HG03045 (cell line): Measurements from ENCODE around the gene LBX2.
"Not testable (repeated sequence)": the region's sequence is repeated elsewhere in the genome, so short reads cannot be mapped to it uniquely, and the experiment has no call there.

Experiments used
- ATAC-seq: cut with Tn5 transposase; IDR thresholded peaks from one replicate; pipeline ENCODE4 v1.9.1; 2021; ENCODE audit warnings: mild to moderate bottlenecking, moderate library complexity; ENCODE audit not compliant: unreplicated experiment

The LBX2 gene

DNA sequence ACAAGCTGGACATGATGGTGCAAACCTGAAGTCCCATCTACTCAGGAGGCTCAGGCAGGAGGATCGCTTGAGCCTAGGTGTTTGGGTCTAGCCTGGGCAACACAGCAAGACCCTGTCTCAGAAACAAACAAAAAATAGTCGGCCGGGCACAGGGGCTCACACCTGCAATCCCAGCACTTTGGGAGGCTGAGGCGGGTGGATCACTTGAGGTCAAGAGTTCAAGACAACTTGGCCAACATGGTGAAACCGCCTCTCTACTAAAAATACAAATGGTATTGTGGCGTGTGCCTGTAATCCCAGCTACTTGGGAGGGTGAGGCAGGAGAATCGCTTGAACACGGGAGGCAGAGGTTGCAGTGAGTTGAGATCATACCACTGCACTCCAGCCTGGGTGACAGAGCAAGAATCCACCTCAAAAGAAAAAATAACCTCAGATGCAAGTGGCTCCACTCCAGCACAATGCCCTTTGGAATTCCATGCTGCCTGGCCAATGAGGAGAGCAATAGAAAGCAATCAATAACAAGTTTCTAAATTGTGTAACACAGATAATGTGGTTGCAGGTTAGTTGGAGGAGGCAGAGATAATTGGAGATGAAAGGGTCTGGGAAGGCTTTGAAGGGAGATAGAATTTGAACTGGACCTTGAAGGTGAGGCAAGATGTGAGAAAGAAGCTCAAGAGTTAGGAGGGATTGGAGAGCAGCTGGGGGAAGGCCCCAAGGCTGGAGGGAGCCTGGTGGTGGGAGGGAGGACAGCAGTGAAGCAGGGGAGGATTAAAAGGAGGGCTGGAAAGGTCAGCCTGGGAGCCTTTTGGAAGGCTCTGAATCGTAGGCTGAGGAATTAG, 10.5 kb downstream of the LBX2 start:
- no peak for ATAC-seq

- no peak for ATAC-seq
These were observed 13.3 kb downstream of the LBX2 start for GRCh38 chr2:74486141-74486540.

GRCh38 chr2:74483675-74484164, 15.7 kb downstream of the LBX2 start:
- not testable (repeated sequence) for ATAC-seq

DNA sequence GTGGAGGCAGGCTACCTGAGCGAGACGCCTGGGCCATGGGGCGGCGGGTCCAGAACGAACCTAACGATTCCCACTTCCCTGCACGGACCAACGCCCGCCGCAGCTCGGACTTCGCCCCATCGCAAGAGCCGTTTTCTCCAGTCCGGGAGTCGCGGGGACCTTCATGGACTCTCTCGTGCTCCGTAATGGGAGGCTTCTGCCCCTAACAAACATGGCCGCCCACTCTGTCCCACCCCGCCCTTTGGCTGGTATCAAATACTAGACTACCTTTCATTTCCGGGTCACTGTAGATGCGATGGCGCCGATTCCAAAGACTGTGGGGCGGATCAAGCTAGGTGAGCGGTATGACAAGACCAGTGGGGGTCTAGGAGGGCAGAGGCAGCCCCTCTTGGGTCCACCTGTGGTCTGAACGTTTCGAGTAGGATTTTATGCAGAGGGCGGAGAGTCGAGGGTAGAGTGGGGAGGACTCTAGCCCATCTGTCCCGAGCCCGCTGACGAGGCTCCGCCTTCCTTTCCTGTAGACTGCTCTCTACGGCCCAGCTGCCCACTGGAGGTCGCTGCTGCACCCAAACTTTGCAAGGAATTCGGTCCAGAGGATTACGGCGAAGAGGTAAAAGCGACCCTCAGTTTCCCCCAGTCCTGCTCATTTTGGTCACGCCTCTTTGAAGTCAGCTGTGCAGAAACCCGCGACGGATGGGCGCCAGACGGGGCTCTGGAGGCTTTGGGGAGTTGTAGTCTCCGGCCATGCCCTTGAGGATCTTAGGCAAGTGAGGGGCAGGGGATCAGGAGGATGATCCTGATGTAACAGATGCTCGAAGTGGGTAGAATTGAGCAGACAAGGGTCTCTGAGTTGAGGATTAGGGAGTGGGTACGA, 16.4 kb downstream of the LBX2 start, which contains the start of the genes CCDC142 and TTC31:
TSS of gene CCDC142 (minus strand) at position 198 of the 874 bp plus-strand sequence. CDS start at position 37, 161 bp downstream.
TSS of gene TTC31 (plus strand) at position 281 of the 874 bp plus-strand sequence. CDS start at position 296, 15 bp downstream.
- peak; percentile 89 for ATAC-seq

GRCh38 chr2:74481961-74482800, 17.2 kb downstream of the LBX2 start:
- ATAC-seq: peak; percentile 38

DNA sequence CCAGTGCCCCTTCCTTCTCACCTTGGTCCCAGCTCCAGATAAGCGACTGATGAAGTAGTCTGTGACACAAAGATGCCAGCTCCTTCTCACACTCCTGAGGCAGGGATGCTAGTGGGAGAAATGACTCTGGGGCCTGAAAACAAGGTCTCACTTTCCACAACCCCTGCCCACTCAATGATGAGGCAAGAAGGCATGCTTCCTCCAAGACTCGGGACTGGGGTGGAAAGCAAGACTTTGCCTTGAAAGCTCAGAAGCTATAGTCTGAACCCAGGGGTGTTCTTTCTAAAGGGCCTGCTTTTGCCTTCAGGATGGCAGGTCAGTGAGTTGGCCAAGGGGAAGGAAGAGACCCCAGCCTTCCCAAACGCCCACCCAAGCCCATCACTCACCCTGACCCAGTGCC, 18.0 kb downstream of the LBX2 start:
- ATAC-seq: no peak

DNA sequence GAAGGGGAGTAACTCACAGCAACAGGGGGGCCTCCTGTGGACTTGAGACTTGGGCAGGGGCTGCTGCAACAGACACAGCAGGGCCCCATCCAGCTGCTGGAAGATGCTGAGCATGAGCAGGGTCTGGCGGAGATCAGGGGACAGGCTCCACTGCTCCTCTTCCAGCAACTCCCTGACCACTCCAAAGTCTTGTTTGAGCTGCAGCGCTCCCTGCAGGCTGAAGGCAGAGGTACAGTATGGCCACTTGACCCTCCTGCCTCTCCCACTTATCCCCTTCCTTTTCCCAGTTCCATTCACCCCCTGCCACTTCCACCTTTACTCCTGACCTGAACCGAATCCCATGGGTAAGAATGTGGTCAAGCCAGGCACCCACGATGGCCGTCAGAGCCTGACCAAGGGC, 24.5 kb downstream of the LBX2 start:
- no peak for ATAC-seq

DNA sequence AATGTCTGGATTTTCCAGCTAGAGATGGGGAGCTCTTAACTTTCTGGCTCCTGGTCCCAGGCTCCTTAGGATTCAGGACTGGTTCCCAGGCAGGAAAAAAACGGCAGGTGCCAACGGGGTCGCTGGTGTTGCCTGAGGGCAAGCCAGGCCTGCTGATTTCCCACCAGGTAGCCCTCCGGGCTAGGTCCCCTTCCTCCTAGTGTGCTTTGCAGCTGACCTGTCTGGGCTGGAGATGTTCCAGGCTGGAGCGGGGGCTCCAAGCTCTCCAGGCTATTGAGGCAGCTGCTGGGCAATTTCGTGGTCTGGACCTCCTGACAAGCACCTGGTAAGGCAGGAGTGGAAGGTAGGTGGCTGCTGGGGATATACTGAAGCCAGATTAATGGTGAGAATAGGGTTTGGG, 24.9 kb downstream of the LBX2 start:
- ATAC-seq: no peak

GRCh38 chr2:74472945-74473258, 26.5 kb downstream of the LBX2 start:
- ATAC-seq: no peak

DNA sequence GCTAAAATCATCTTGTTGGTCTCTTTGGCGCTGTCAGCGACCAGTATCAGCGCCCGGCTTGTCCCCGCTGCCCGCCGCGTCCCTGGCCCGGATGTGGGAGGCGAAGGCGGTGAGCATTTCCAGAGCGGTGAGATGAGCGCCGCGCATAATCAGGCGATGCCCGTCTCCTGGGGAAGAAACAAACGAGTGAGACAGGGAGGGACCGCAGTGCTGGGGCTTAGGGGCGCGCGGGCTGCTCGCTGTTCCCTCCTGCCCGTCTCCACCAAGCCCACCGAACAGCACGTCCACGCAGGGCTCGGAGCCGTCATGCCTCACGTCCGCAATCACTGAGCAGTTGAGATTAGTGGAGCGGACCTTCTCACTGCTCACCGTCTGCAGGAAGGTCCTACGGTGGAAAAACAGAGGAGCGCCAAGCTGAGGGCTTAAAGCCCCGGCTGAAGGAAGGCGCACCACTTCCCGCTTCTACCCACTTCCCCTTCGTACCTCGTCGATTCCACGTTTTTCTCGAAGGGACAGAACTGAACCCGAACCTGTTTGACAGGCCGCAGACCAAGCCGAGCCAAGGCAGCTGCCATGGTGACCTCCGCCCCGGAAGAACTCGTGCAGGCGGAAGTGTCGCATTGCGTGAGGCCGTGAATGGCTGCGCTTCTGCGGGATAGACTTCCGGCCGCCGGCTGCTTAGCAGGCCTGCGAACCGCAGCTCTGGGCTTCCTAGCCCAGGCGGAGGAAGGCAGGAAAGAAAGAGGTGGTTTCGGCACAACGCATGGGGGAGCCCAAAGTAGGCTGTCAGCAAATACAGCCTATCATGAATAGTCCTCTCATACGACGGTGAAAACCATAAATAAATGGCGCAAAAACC, 27.1 kb downstream of the LBX2 start, which contains the start of gene MRPL53:
TSS of gene MRPL53 (minus strand) at position 595 of the 859 bp plus-strand sequence. CDS start at position 575, 20 bp downstream.
- ATAC-seq: peak; percentile 89

DNA sequence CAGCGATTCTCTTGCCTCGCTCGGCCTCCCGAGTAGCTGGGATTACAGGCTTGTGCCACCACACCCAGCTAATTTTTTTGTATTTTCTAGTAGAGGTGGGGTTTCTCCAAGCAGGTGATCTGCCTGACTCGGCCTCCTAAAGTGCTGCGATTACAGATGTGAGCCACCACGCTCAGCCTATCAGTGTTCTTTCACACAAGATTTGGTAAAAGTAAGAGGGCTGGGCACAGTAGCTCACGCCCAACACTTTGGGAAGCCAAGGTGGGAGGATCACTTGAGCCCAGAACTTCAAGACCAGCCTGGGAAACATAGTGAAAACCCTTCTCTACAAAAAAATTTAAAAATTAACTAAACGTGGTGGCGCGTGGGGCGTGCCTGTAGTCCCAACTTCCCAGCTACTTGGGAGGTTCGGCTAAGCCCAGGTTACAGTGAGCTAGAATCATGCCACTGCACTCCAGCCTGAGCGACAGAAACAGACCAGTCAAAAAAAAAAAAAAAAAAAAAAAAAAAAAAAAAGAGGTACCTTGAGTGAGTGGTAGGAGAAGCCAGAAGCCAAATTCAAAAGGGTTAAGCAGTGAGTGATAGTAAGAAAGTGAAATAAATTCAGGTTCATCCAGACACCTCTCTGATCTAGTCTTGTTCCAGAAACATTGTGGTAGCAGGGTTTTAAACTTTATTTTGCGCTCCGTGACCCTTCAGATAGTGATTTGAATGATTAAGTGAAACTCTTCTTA, 27.9 kb downstream of the LBX2 start:
- no peak for ATAC-seq

- ATAC-seq: not testable (repeated sequence)
These were observed 28.7 kb downstream of the LBX2 start for GRCh38 chr2:74470742-74471141.

DNA sequence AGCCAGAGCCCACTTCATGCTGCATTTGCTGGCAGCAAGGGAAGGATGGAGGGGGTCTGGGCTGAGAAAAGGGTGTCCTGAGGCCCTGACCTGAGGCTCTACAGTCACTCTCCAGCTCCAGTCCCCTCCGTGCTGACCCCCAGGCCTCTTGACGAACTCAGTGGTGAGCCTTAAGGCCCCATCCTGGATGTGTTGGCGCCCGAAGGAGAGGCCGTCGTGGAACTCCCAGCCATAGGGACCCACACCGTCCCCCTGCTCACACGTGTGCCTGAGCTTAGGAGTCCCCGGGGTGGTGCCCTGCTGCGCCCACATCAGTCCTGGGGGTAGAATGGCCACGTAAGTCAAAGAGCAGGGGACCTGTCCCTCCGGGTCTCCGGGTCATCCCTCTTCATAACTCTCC, 35.0 kb downstream of the LBX2 start:
- ATAC-seq: no peak

GRCh38 chr2:74462786-74463105, 36.7 kb downstream of the LBX2 start:
- no peak for ATAC-seq

DNA sequence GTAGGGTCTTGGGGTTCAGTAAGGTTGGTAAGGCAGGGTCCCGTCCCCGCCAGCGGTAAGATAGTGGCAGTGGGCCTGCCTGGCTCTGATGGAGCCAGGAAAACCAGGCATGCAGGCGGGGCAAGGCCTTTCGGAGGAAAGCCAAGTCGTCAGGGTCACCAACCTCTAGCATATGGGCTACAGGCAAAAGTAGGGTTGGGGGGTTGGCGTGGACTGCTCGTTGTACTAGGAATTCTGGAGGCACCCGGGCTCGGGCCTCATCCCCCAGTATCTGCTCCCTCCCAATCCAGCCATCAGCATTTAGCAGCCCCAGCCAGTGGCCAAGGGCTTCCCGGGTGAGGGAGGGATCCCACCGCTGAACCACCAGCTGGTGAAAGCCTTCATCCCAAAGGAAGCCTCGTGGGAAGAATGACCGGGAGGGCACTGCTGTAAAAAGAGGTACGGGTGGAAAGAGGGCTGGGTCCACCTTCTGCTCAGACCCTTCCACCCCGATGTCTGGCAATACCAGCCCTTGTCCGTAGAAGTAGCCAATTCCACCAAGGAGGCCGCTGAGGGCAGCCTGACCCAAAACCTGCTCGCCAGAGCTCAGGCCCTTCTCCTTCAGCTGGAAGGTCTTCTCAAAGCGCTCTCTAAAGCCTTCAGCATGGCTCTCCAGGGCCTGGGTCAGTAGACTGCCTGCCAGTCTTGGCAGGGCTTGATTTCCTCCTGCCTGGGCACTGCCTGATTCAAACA, 37.2 kb downstream of the LBX2 start:
- ATAC-seq: no peak

DNA sequence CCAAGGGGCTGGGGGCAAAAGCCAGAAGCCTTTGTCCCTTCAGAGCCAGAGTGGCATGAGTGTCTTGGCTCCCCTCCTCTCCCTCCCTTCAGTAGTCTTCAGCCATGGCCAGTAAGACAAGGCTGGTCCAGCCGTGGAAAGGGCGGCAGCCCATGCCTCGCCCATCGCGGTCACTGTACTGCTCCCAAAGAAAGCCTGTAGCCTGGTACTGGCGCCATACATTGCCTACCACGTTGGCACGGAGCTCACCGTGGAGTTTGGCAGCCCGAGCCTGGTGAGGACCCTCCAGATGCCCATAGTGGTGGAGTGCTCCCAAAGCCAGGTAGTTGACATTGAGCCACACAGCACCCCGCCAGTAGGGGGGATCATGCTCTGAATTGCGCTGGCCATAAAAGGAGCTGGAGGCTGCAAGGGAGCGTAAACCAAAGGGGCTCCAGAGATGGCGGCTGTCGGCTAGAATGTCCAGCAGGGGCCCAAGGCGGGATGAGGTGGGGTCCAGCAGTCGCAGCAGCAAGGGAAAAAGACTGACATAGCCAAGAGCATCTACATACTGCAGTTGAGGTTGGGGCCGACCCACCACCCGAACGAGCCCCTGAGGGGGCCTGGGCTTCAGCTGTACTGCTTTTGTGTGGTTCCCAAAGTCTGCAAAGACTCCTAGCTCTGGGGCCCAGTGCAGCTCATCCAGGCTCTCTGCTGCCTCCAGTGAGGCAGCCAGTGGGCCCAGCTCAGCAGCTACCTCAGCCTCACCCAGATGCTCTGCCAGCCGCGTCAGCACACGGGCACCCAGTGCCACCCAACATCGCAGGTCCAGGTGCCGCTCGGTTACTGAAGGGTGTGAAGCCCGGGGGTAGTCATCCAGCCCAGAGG, 38.0 kb downstream of the LBX2 start:
- no peak for ATAC-seq

- not testable (repeated sequence) for ATAC-seq
These were observed 39.2 kb downstream of the LBX2 start for GRCh38 chr2:74460187-74460586.
